WTC11 (cell line): Measurements from ENCODE around the gene CSF2. TPM values are rescaled to one million over a fixed set of nuclear protein-coding genes. Genes with fewer than 3 reads are reported as not detected.

ENCODE experiments used
- ATAC-seq: fragments of 200-7000 bp; cut with Tn5 transposase; 2 replicates; pipeline ENCODE4 v1.10.0; 2021; ENCODE audit warnings: mild to moderate bottlenecking, moderate library complexity
- CTCF ChIA-PET: fragments of 300-600 bp; sonication (Branson Sonifier 250); formaldehyde crosslinking; loops from one replicate; lab custom pipeline; 2021; ENCODE audit warnings: antibody characterized with exemption; lab: Charles Lee
- POLR2A ChIA-PET: fragments of 350-600 bp; sonication (Branson Sonifier 250); formaldehyde crosslinking; loops from one replicate; lab custom pipeline; 2021; ENCODE audit warnings: antibody characterized with exemption; lab: Charles Lee
- DNase-seq: peaks from one replicate; pipeline ENCODE4 v3.0.0; 2021; ENCODE audit warnings: low spot score
- H3K27ac Mint-ChIP-seq: 2 replicates; pipeline ENCODE4 v1.8.0; 2021; ENCODE audit warnings: mixed read lengths
- H3K27me3 Mint-ChIP-seq: 2 replicates; pipeline ENCODE4 v1.8.0; 2021; ENCODE audit warnings: low read depth, mild to moderate bottlenecking, moderate library complexity, mixed read lengths
- H3K36me3 Mint-ChIP-seq: 2 replicates; pipeline ENCODE4 v1.8.0; 2021; ENCODE audit warnings: mixed read lengths
- H3K4me1 Mint-ChIP-seq: 2 replicates; pipeline ENCODE4 v1.8.0; 2022; ENCODE audit warnings: mixed read lengths
- H3K4me3 Mint-ChIP-seq: 2 replicates; pipeline ENCODE4 v1.8.0; 2021; ENCODE audit warnings: mild to moderate bottlenecking, moderate library complexity, mixed read lengths
- H3K9me3 Mint-ChIP-seq: 2 replicates; pipeline ENCODE4 v1.8.0; 2021; ENCODE audit warnings: mixed read lengths
- CDX4 ChIP-seq: fragments of 250-450 bp; sonication (Bioruptor Pico); IDR thresholded peaks from 2 replicates; pipeline ENCODE4 v1.9.0; 2021; ENCODE audit warnings: moderate library complexity, mild to moderate bottlenecking, inconsistent platforms, borderline replicate concordance
- CREM ChIP-seq: sonication (generic); formaldehyde crosslinking; IDR thresholded peaks from 2 replicates; pipeline ENCODE4 v1.8.1; 2022; ENCODE audit warnings: mild to moderate bottlenecking, missing genetic modification reagents, moderate library complexity
- CTCF ChIP-seq: fragments of 200-600 bp; IDR thresholded peaks from 2 replicates; pipeline ENCODE4 v1.8.0; 2022; ENCODE audit warnings: antibody characterized with exemption
- E2F4 ChIP-seq: sonication (generic); formaldehyde crosslinking; IDR thresholded peaks from 2 replicates; pipeline ENCODE4 v1.8.1; 2022; ENCODE audit warnings: low read depth, mild to moderate bottlenecking, moderate library complexity, missing genetic modification reagents, borderline replicate concordance
- ESRRA ChIP-seq: sonication (generic); formaldehyde crosslinking; IDR thresholded peaks from 2 replicates; pipeline ENCODE4 v1.8.1; 2022; ENCODE audit warnings: mild to moderate bottlenecking, missing genetic modification reagents, borderline replicate concordance
- FOXJ3 ChIP-seq: sonication (generic); formaldehyde crosslinking; IDR thresholded peaks from 2 replicates; pipeline ENCODE4 v1.9.0; 2021; ENCODE audit warnings: missing genetic modification reagents, mild to moderate bottlenecking, borderline replicate concordance
- IRF2 ChIP-seq: sonication (generic); formaldehyde crosslinking; IDR thresholded peaks from 2 replicates; pipeline ENCODE4 v1.8.0; 2022; ENCODE audit warnings: low read depth, missing genetic modification reagents, borderline replicate concordance
- JUN ChIP-seq: sonication (generic); formaldehyde crosslinking; IDR thresholded peaks from 2 replicates; pipeline ENCODE4 v1.8.0; 2023; ENCODE audit warnings: mild to moderate bottlenecking, missing genetic modification reagents
- MLX ChIP-seq: sonication (generic); formaldehyde crosslinking; IDR thresholded peaks from 2 replicates; pipeline ENCODE4 v1.8.1; 2023; ENCODE audit warnings: mild to moderate bottlenecking, missing genetic modification reagents, moderate library complexity
- NFYB ChIP-seq: sonication (generic); formaldehyde crosslinking; conservative IDR thresholded peaks from 2 replicates; pipeline ENCODE4 v1.8.0; 2022; ENCODE audit warnings: low read depth, missing genetic modification reagents
- NR2C2 ChIP-seq: sonication (generic); formaldehyde crosslinking; IDR thresholded peaks from 2 replicates; pipeline ENCODE4 v1.8.0; 2022; ENCODE audit warnings: mild to moderate bottlenecking, missing genetic modification reagents
- NR3C1 ChIP-seq: sonication (generic); formaldehyde crosslinking; conservative IDR thresholded peaks from 2 replicates; pipeline ENCODE4 v1.8.1; 2023; ENCODE audit warnings: low read depth, mild to moderate bottlenecking, missing genetic modification reagents
- SMAD4 ChIP-seq: sonication (generic); formaldehyde crosslinking; IDR thresholded peaks from 2 replicates; pipeline ENCODE4 v1.8.0; 2022; ENCODE audit warnings: mild to moderate bottlenecking, missing genetic modification reagents
- STAT6 ChIP-seq: sonication (generic); formaldehyde crosslinking; conservative IDR thresholded peaks from 2 replicates; pipeline ENCODE4 v1.8.1; 2023; ENCODE audit warnings: mild to moderate bottlenecking, low read depth, missing genetic modification reagents, moderate library complexity
- ZBTB43 ChIP-seq: sonication (generic); formaldehyde crosslinking; IDR thresholded peaks from 2 replicates; pipeline ENCODE4 v1.8.1; 2023; ENCODE audit warnings: mild to moderate bottlenecking, missing genetic modification reagents
- ZNF138 ChIP-seq: sonication (generic); formaldehyde crosslinking; conservative IDR thresholded peaks from 2 replicates; pipeline ENCODE4 v1.8.1; 2022; ENCODE audit warnings: mild to moderate bottlenecking, moderate library complexity, missing genetic modification reagents
- ZNF219 ChIP-seq: sonication (generic); formaldehyde crosslinking; IDR thresholded peaks from 2 replicates; pipeline ENCODE4 v1.8.0; 2023; ENCODE audit warnings: missing genetic modification reagents, mild to moderate bottlenecking, borderline replicate concordance
- ZNF423 ChIP-seq: fragments of 250-450 bp; sonication (Bioruptor Pico); IDR thresholded peaks from 2 replicates; pipeline ENCODE4 v2.1.2; 2022; ENCODE audit warnings: mild to moderate bottlenecking, moderate library complexity
- ZNF425 ChIP-seq: fragments of 250-450 bp; sonication (Bioruptor Pico); conservative IDR thresholded peaks from 2 replicates; pipeline ENCODE4 v1.9.0; 2021; ENCODE audit warnings: mild to moderate bottlenecking
- total RNA-seq: library from RNA; stranded (reverse); gene quantifications from 3 replicates; pipeline ENCODE4 v1.2.3, GENCODE V29; 2021

CSF2 gene
- total RNA-seq, 1 experiment from 2014 or later = not detected

- DNase-seq (no peak), ATAC-seq (no peak)
- CTCF ChIA-PET = no interaction called here
- H3K9me3 Mint-ChIP-seq = no peaks in the 10 kb centered on the region
- H3K27me3 Mint-ChIP-seq = no peaks in the 10 kb centered on the region
- TF ChIP-seq NFYB (CRISPR knock-in tag) = no peak
- TF ChIP-seq ZBTB43 = no peak
- no peak for TF ChIP-seq MLX (CRISPR knock-in tag)
- H3K27ac Mint-ChIP-seq = no peak overlapping the region
- no peaks in the 10 kb centered on the region for H3K4me1 Mint-ChIP-seq
- H3K36me3 Mint-ChIP-seq = no peaks in the 10 kb centered on the region
- H3K4me3 Mint-ChIP-seq = no peak overlapping the region
- POLR2A ChIA-PET = no interaction called here
Measured at GRCh38 chr5:132085686-132086085, 12.1 kb downstream of the CSF2 start.

GRCh38 chr5:132086277-132086794, 12.7 kb downstream of the CSF2 start:
- TF ChIP-seq ZNF138 (CRISPR knock-in tag) (no peak), FOXJ3 (CRISPR knock-in tag) (no peak), E2F4 (CRISPR knock-in tag) (no peak), NR3C1 (CRISPR knock-in tag) (no peak), IRF2 (CRISPR knock-in tag) (no peak), SMAD4 (CRISPR knock-in tag) (no peak), CTCF (no peak)
- ChIA-PET CTCF (no interaction called here), POLR2A (no interaction called here)
- no peak overlapping the region for H3K27ac Mint-ChIP-seq
- ATAC-seq (no peak), DNase-seq (no peak)
- no peaks in the 10 kb centered on the region for H3K36me3 Mint-ChIP-seq
- no peak overlapping the region for H3K4me3 Mint-ChIP-seq
- no peaks in the 10 kb centered on the region for H3K9me3 Mint-ChIP-seq
- no peaks in the 10 kb centered on the region for H3K27me3 Mint-ChIP-seq
- H3K4me1 Mint-ChIP-seq = no peaks in the 10 kb centered on the region

- H3K4me1 Mint-ChIP-seq = no peaks in the 10 kb centered on the region
- DNase-seq = no peak
- CTCF ChIA-PET = no interaction called here
- POLR2A ChIA-PET = no interaction called here
- no peak for ATAC-seq
- no peak overlapping the region for H3K4me3 Mint-ChIP-seq
- H3K27ac Mint-ChIP-seq = no peak overlapping the region
- H3K27me3 Mint-ChIP-seq = no peaks in the 10 kb centered on the region
- no peaks in the 10 kb centered on the region for H3K36me3 Mint-ChIP-seq
- no peaks in the 10 kb centered on the region for H3K9me3 Mint-ChIP-seq
- TF ChIP-seq ZNF423 = no peak
- no peak for TF ChIP-seq ZNF425
- no peak for TF ChIP-seq ZNF219 (CRISPR knock-in tag)
- TF ChIP-seq JUN = no peak
- TF ChIP-seq NR2C2 (CRISPR knock-in tag) = no peak
- TF ChIP-seq CREM = no peak
- no peak for TF ChIP-seq CDX4 (CRISPR knock-in tag)
- TF ChIP-seq ESRRA (CRISPR knock-in tag) = no peak
- TF ChIP-seq CTCF = no peak
- no peak for TF ChIP-seq STAT6 (CRISPR knock-in tag)
Measured at GRCh38 chr5:132087176-132087575, 13.6 kb downstream of the CSF2 start.
